ENCODE results near the gene MAP1B. TPM values are rescaled to one million over a fixed set of nuclear protein-coding genes. Genes with fewer than 3 reads are reported as not detected.

The MAP1B gene
- total and polyA plus RNA-seq, 9 of the 15 experiments (the other 6 are each of a cell fraction or from before 2014, with no cell fraction given), result 5.2 to 66.1 (median 17.3) TPM

- no peak overlapping the region for H3K27ac ChIP-seq (ENCODE audit: extremely low read depth, low read depth, low read length)
- no peak overlapping the region for H3K4me2 ChIP-seq (ENCODE audit: insufficient read depth, low read length)
- DNase-seq (ENCODE audit: extremely low read depth in 1 of 4, low spot score in 3 of 4), result no peak
- FAIRE-seq, result no peak
- no TSS peak for BruUV-seq (replicated peaks)
- no peaks in the 10 kb centered on the region for H3K27me3 ChIP-seq (ENCODE audit: control insufficient read depth in 2 of 2, insufficient read depth in 2 of 2, low read length in 2 of 2)
- no peaks in the 10 kb centered on the region for H3K79me2 ChIP-seq (ENCODE audit: control insufficient read depth, insufficient read depth, low read length)
- no peak for ATAC-seq
- peaks cover 65% of the 10 kb centered on the region for H3K36me3 ChIP-seq (ENCODE audit: control insufficient read depth, insufficient read depth, low read length)
- no peaks in the 10 kb centered on the region for H3K9me1 ChIP-seq (ENCODE audit: control insufficient read depth, insufficient read depth, low read length)
- in situ Hi-C loops (cut with MboI) (no loop called here), intact Hi-C loops (cut with micrococcal nuclease) (no loop called here)
- H3K4me1 ChIP-seq (replicated peaks in 1 of 2; ENCODE audit: control insufficient read depth in 2 of 2, insufficient read depth in 2 of 2, low read length in 2 of 2), result peaks cover 0 to 3% of the 10 kb centered on the region in 2 experiments; a peak in 1 of 5 replicates
- WGBS (ENCODE audit: insufficient coverage, low coverage, missing lambda C conversion rate), result 60% methylated on average over 3 of the region's 3 CpGs
- no peak overlapping the region for H3K4me3 ChIP-seq
- ChIA-PET CTCF (ENCODE audit: low intra/inter-chr PET ratio) (no interaction called here), POLR2A (no interaction called here)
- H3K9ac ChIP-seq (ENCODE audit: insufficient read depth in 1 of 2, low read depth in 2 of 2, low read length in 2 of 2), result no peak overlapping the region
- no peaks in the 10 kb centered on the region for H3K9me3 ChIP-seq (replicated peaks; ENCODE audit: control insufficient read depth, insufficient read depth, low read depth, low read length)
- H2AFZ ChIP-seq (ENCODE audit: low read depth, low read length), result no peak overlapping the region
- H4K20me1 ChIP-seq (replicated peaks; ENCODE audit: control insufficient read depth, insufficient read depth, low read length), result no peaks in the 10 kb centered on the region
- no peak for TF ChIP-seq PBX2 (CRISPR knock-in tag; IDR thresholded peaks at IDR 0.05; ENCODE audit: low read depth)
- no peak for TF ChIP-seq PBX2 (tag; conservative IDR thresholded peaks at IDR 0.05; ENCODE audit: low read depth)
- TF ChIP-seq EZH2 (IDR thresholded peaks at IDR 0.05; ENCODE audit: borderline replicate concordance, low read depth, low read length), result no peak
- no peak for TF ChIP-seq RBM17 (IDR thresholded peaks at IDR 0.05; ENCODE audit: borderline replicate concordance, low read depth, low read length)
- no peak for TF ChIP-seq ARID3A (IDR thresholded peaks at IDR 0.05; ENCODE audit: borderline replicate concordance, low read depth, low read length)
- no peak for TF ChIP-seq ZNF347 (CRISPR knock-in tag; IDR thresholded peaks at IDR 0.05; ENCODE audit: low read depth)
- no peak for TF ChIP-seq MAFG (tag; conservative IDR thresholded peaks at IDR 0.05)
- TF ChIP-seq ZFPM2 (CRISPR knock-in tag; IDR thresholded peaks at IDR 0.05), result no peak
- no peak for TF ChIP-seq CHD4 (IDR thresholded peaks at IDR 0.05; ENCODE audit: insufficient read depth, insufficient replicate concordance, low read depth, low read length, poor library complexity, severe bottlenecking)
- TF ChIP-seq E2F4 (CRISPR knock-in tag; IDR thresholded peaks at IDR 0.05; ENCODE audit: low read depth), result no peak
- TF ChIP-seq RBM14 (IDR thresholded peaks at IDR 0.05; ENCODE audit: borderline replicate concordance, insufficient read depth, low read depth, low read length), result no peak
- TF ChIP-seq TCFL5 (CRISPR knock-in tag; conservative IDR thresholded peaks at IDR 0.05), result no peak
- no peak for TF ChIP-seq ZNF384 (IDR thresholded peaks at IDR 0.05; ENCODE audit: low read depth, low read length)
- no peak for TF ChIP-seq SMARCC2 (IDR thresholded peaks at IDR 0.05; ENCODE audit: low read depth)
- TF ChIP-seq TRIM28 (IDR thresholded peaks at IDR 0.05), result no peak
- no peak for TF ChIP-seq SETDB1 (IDR thresholded peaks at IDR 0.05; ENCODE audit: low read length)
- TF ChIP-seq ZNF41 (CRISPR knock-in tag; conservative IDR thresholded peaks at IDR 0.05), result no peak
These were observed 84.1 kb downstream of the MAP1B start for GRCh38 chr5:72191404-72191803.

Measured in K562 (cell line).